Astrocyte (in vitro differentiated cells and primary cell): ENCODE data around the gene FAXC. TPM values are rescaled to one million over a fixed set of nuclear protein-coding genes. Genes with fewer than 3 reads are reported as not detected.

ENCODE experiments used
- DNase-seq: peaks from one replicate; pipeline ENCODE4 v3.0.0-alpha.2; 2010; ENCODE audit warnings: low read depth
- FAIRE-seq: peaks from 2 replicates; lab custom pipeline; 2011; peaks lifted over from hg19 to GRCh38; lab: Jason Lieb, UNC
- H2AFZ ChIP-seq: 2 replicates; pipeline ENCODE4 v1.6.0; 2012; ENCODE audit warnings: low read depth, low read length, inconsistent platforms
- H3K27ac ChIP-seq: 2 replicates; pipeline ENCODE4 v1.5.1; 2011; ENCODE audit warnings: low read depth, low read length, inconsistent platforms
- H3K27me3 ChIP-seq: 2 replicates; pipeline ENCODE4 v1.6.0; 2011; ENCODE audit warnings: low read length, inconsistent platforms; ENCODE audit not compliant: insufficient read depth
- H3K36me3 ChIP-seq: 2 replicates; pipeline ENCODE4 v1.5.1; 2011; ENCODE audit warnings: low read length, inconsistent platforms; ENCODE audit not compliant: insufficient read depth
- H3K4me1 ChIP-seq: 2 replicates; pipeline ENCODE4 v1.5.1; 2011; ENCODE audit warnings: low read length, inconsistent platforms; ENCODE audit not compliant: insufficient read depth
- H3K4me2 ChIP-seq: 2 replicates; pipeline ENCODE4 v1.6.0; 2012; ENCODE audit warnings: low read length, inconsistent platforms
- H3K4me3 ChIP-seq: 2 replicates; pipeline ENCODE4 v1.5.1; 2011; ENCODE audit warnings: low read depth, mild to moderate bottlenecking, low read length, inconsistent platforms; ENCODE audit not compliant: insufficient read depth
- H3K79me2 ChIP-seq: 2 replicates; pipeline ENCODE4 v1.6.0; 2012; ENCODE audit warnings: mild to moderate bottlenecking, low read length, inconsistent platforms; ENCODE audit not compliant: insufficient read depth
- H3K9ac ChIP-seq: 2 replicates; pipeline ENCODE4 v1.6.0; 2012; ENCODE audit warnings: mild to moderate bottlenecking, low read length, inconsistent platforms
- H3K9me3 ChIP-seq: 2 replicates; pipeline ENCODE4 v1.5.1; 2012; ENCODE audit warnings: low read depth, mild to moderate bottlenecking, low read length, inconsistent platforms; ENCODE audit not compliant: insufficient read depth
- H4K20me1 ChIP-seq: 2 replicates; pipeline ENCODE4 v1.6.0; 2012; ENCODE audit warnings: low read length, inconsistent platforms; ENCODE audit not compliant: insufficient read depth
- H3K27ac Mint-ChIP-seq: one replicate; pipeline ENCODE4 v1.8.0; 2021; ENCODE audit warnings: mild to moderate bottlenecking, mixed read lengths; ENCODE audit not compliant: unreplicated experiment
- H3K27me3 Mint-ChIP-seq: one replicate; pipeline ENCODE4 v1.8.0; 2021; ENCODE audit warnings: low read depth, mixed read lengths; ENCODE audit not compliant: unreplicated experiment
- H3K36me3 Mint-ChIP-seq: one replicate; pipeline ENCODE4 v1.8.0; 2021; ENCODE audit warnings: low read depth, mixed read lengths; ENCODE audit not compliant: unreplicated experiment
- H3K4me1 Mint-ChIP-seq: one replicate; pipeline ENCODE4 v1.8.0; 2021; ENCODE audit warnings: low read depth, mixed read lengths; ENCODE audit not compliant: unreplicated experiment
- H3K4me3 Mint-ChIP-seq: one replicate; pipeline ENCODE4 v1.8.0; 2021; ENCODE audit warnings: mild to moderate bottlenecking, moderate library complexity, mixed read lengths; ENCODE audit not compliant: unreplicated experiment
- H3K9me3 Mint-ChIP-seq: one replicate; pipeline ENCODE4 v1.8.0; 2021; ENCODE audit warnings: mild to moderate bottlenecking, mixed read lengths; ENCODE audit not compliant: unreplicated experiment
- CTCF ChIP-seq: IDR thresholded peaks from 2 replicates; pipeline ENCODE4 v1.5.1; 2011; ENCODE audit warnings: low read depth, mild to moderate bottlenecking, inconsistent platforms, low read length, moderate library complexity; ENCODE audit not compliant: insufficient read depth
- EZH2 ChIP-seq: IDR thresholded peaks from 2 replicates; pipeline ENCODE4 v1.6.1; 2012; ENCODE audit warnings: mild to moderate bottlenecking, low read length, inconsistent platforms; ENCODE audit not compliant: insufficient read depth
- total RNA-seq: library from RNA; stranded (reverse); gene quantifications from 2 replicates; pipeline ENCODE4 v1.2.1, GENCODE V29; 2021

FAXC gene
- total RNA-seq, 1 donor from 2014 or later: 9.9 TPM

- Mint-ChIP-seq H3K27me3 (peaks cover 27% of the 10 kb centered on the region), H3K27ac (no peak overlapping the region), H3K4me1 (peaks cover 3% of the 10 kb centered on the region), H3K36me3 (no peaks in the 10 kb centered on the region), H3K4me3 (no peak overlapping the region), H3K9me3 (peaks cover 3% of the 10 kb centered on the region)
- no peak for TF ChIP-seq EZH2
- TF ChIP-seq CTCF: no peak
- H2AFZ ChIP-seq: no peak overlapping the region
- H3K27me3 ChIP-seq: peaks cover 13% of the 10 kb centered on the region
- FAIRE-seq: no peak
- DNase-seq: no peak
- H3K27ac ChIP-seq: no peak overlapping the region
- H3K4me3 ChIP-seq: no peak overlapping the region
- no peak overlapping the region for H3K9ac ChIP-seq
- H3K79me2 ChIP-seq: no peaks in the 10 kb centered on the region
- no peaks in the 10 kb centered on the region for H3K36me3 ChIP-seq
- no peaks in the 10 kb centered on the region for H4K20me1 ChIP-seq
- no peaks in the 10 kb centered on the region for H3K4me1 ChIP-seq
- no peaks in the 10 kb centered on the region for H3K9me3 ChIP-seq
- no peak overlapping the region for H3K4me2 ChIP-seq
Measured at GRCh38 chr6:99359800-99360199, 10.3 kb upstream of the FAXC start.

GRCh38 chr6:99356641-99357040 lies 7.2 kb upstream of the FAXC start:
- no peak for DNase-seq
- no peak overlapping the region for H3K27ac ChIP-seq
- H3K9me3 ChIP-seq: no peaks in the 10 kb centered on the region
- no peaks in the 10 kb centered on the region for H4K20me1 ChIP-seq
- TF ChIP-seq EZH2 (no peak), CTCF (no peak)
- Mint-ChIP-seq H3K9me3 (peaks cover 3% of the 10 kb centered on the region), H3K27me3 (peaks cover 34% of the 10 kb centered on the region), H3K27ac (no peak overlapping the region), H3K36me3 (no peaks in the 10 kb centered on the region), H3K4me1 (no peaks in the 10 kb centered on the region), H3K4me3 (no peak overlapping the region)
- H2AFZ ChIP-seq: no peak overlapping the region
- H3K4me2 ChIP-seq: no peak overlapping the region
- H3K27me3 ChIP-seq: peaks cover 13% of the 10 kb centered on the region
- no peaks in the 10 kb centered on the region for H3K79me2 ChIP-seq
- no peaks in the 10 kb centered on the region for H3K36me3 ChIP-seq
- no peak overlapping the region for H3K9ac ChIP-seq
- H3K4me3 ChIP-seq: no peak overlapping the region
- FAIRE-seq: no peak
- no peaks in the 10 kb centered on the region for H3K4me1 ChIP-seq

GRCh38 chr6:99354983-99355382 lies 5.5 kb upstream of the FAXC start:
- Histone ChIP-seq H3K4me2 (no peak overlapping the region), H2AFZ (no peak overlapping the region), H3K36me3 (no peaks in the 10 kb centered on the region), H3K27ac (no peak overlapping the region), H3K4me1 (peaks cover 4% of the 10 kb centered on the region), H3K9ac (no peak overlapping the region), H3K9me3 (no peaks in the 10 kb centered on the region), H3K27me3 (peaks cover 10% of the 10 kb centered on the region), H4K20me1 (no peaks in the 10 kb centered on the region), H3K79me2 (no peaks in the 10 kb centered on the region), H3K4me3 (no peak overlapping the region)
- DNase-seq: no peak
- H3K27me3 Mint-ChIP-seq: peaks cover 23% of the 10 kb centered on the region
- no peaks in the 10 kb centered on the region for H3K36me3 Mint-ChIP-seq
- no peak overlapping the region for H3K4me3 Mint-ChIP-seq
- H3K9me3 Mint-ChIP-seq: peaks cover 3% of the 10 kb centered on the region
- no peak for FAIRE-seq
- no peak overlapping the region for H3K27ac Mint-ChIP-seq
- TF ChIP-seq CTCF (no peak), EZH2 (no peak)
- H3K4me1 Mint-ChIP-seq: no peaks in the 10 kb centered on the region
